Erythroblast (primary cell): Measurements from ENCODE around the gene ERCC8.

ENCODE experiments used
- GATA1 ChIP-seq: IDR thresholded peaks from 2 replicates; pipeline ENCODE4 v1.6.1; 2011; ENCODE audit warnings: low read depth, mild to moderate bottlenecking, control low read depth, low read length, moderate library complexity
- POLR2A ChIP-seq: IDR thresholded peaks from 2 replicates; pipeline ENCODE4 v1.6.1; 2011; ENCODE audit warnings: mild to moderate bottlenecking, low read length

DNA sequence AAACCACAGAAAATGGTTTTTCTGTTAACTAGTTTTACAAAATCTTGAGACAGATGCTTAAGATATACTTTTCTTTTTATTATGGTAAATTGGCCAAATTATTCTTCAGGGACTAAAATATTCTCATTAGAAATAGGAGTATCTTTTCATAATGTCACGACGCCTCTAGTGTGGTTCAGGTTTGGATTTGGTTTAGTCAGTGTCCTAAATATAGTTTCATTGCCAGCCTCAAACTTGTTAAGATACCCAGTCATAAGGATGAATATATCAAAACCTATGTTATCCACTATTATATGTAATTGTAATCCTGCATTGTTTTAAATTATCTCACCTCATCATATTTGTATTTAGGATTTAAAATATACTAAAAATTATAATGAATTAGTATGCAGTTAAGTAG, 13.8 kb upstream of the ERCC8 start:
- TF ChIP-seq POLR2A, result no peak
- TF ChIP-seq GATA1, result no peak
